ENCODE measurements around the gene FBXO34.

FBXO34 gene

GRCh38 chr14:55272387-55272786 lies 1.2 kb downstream of the FBXO34 start:
- no peak for DNase-seq

DNA sequence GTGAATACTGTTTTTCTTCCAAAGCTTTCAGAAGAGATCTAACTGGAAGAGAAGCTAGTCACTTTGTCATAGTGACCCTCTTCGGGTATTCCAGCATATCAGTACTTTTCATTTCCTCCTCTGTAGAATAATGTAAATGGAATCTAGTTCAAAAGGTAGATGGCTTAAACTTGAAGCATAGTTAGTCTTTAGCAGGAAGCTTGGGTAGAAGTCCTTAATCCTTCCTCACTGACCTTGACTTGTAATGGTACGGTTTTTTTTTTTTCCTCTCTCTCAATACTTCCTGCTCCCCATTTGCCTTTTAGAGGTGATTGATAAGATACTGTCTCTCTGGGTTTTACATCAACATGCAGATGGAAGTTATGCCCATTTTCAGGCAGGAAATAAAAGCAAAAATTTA lies 1.7 kb downstream of the FBXO34 start:
- no peak for DNase-seq

DNA sequence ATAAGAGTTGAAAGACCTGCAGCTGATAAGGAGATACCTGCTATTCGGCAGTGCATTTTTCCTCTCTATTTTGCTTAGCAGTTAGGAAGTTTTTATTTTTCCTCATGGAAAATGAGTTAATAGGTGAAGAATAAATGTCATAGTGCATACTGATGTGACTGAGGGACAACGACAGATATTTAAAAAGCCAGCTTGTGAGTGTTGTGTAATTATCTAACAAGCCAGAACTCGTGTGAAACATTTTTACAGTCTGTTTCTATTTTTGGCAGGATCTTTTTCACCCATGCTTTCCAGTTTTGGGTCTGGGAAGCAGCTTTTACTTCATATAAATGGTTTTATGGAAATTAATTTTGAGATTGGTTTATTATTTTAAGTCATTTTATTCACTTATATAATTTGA lies 2.9 kb downstream of the FBXO34 start:
- no peak for DNase-seq

- no peak for DNase-seq
These were observed 3.5 kb downstream of the FBXO34 start for GRCh38 chr14:55274751-55275150.

GRCh38 chr14:55276736-55277135 lies 5.5 kb downstream of the FBXO34 start:
- no peak for DNase-seq

GRCh38 chr14:55277972-55278740 lies 6.9 kb downstream of the FBXO34 start:
- no peak for DNase-seq

- DNase-seq: no peak
These were observed 8.2 kb downstream of the FBXO34 start for GRCh38 chr14:55279384-55279783.

DNA sequence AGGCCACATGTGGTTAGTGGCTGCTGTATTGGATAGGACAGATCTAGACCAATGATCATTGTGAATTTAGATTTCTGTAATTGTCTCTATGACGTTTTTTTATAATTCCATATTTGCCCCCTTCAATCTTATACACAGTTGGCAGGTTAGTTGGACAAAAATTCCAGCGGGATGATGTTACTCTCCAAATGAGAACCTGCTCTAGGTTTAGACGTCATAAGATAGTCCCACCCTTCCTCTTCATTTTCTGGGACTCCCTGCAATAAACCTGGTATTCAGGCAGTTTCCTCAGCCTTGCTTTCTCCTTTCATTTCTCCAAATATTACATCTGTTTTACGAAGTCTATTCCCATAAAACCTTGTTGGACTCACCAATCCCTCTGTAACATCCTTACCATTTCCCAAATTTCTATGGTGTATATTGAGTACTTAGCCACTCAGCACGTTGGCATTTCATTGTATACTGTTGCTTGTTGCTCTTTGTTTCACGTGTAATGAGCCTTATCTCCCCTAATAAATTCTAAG lies 10.2 kb downstream of the FBXO34 start:
- no peak for DNase-seq

DNA sequence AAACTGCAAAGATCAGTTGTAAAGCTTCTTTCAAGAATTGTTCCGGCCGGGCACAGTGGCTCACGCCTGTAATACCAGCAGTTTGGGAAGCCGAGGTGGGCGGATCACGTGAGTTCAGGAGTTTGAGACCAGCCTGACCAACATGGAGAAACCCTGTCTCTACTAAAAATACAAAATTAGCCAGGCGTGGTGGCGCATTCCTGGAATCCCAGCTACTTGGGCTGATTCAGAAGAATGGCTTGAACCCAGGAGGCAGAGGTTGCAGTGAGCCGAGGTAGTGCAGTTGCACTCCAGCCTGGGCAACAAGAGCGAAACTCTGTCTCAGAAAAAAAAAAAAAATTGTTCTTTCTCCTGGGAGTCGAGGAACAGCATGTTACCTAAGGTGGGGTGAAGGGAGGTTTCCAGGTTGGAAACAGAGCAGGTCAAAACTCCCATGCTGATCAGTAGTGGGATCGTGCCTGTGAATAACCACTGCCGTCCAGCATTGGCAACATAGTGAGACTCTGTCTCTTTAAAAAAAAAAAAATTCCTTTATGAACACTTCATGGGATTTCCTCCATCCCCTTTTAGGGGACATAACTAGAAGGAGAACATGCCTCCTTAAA lies 13.9 kb downstream of the FBXO34 start:
- no peak for DNase-seq

- DNase-seq: no peak
These were observed 17.2 kb downstream of the FBXO34 start for GRCh38 chr14:55288439-55288838.

DNA sequence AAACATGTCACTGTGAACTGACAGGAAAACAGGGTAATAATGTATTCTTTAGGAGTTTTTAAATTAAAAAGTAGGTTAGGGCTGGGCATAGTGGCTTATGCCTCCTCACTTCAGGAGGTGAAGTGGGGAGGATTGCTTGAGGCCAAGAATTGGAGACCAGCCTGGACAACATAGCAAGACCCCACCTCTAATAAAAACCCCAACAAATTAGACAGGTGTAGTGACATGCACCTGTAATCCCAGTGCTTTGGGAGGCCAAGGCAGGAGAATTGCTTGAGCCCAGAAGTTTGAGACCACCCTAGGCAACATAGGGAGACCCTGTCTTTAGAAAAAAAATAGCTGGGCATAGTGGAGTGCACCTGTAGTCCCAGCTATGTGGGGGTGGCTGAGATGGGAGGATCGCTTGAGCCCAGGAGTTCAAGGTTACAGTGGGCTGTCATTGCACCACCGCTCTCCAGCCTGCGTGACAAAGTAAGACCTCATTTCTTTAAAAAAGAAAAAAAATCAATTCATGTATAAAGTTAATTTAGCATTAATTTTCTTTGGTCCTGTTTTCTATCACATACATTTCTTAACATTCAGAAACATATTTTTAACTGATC lies 20.4 kb downstream of the FBXO34 start:
- no peak for DNase-seq

DNA sequence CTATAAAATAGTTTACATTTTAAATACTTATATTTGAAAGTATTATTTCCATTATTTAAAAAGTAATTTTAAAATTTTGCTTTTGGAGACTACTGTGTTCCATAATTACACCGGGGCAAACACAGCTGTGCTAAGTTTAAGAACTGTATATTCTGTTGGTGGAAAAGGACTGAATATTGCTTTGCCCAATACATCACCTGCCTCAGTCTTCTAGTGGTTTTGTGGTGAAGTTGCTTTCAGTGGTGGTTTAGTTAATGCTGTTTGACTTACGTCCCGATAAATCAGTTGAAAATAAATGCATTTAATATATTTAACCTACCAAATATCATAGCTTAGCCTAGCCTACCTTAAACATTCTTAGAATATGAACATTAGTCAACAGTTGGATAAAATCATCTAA lies 23.4 kb downstream of the FBXO34 start:
- DNase-seq: no peak

DNA sequence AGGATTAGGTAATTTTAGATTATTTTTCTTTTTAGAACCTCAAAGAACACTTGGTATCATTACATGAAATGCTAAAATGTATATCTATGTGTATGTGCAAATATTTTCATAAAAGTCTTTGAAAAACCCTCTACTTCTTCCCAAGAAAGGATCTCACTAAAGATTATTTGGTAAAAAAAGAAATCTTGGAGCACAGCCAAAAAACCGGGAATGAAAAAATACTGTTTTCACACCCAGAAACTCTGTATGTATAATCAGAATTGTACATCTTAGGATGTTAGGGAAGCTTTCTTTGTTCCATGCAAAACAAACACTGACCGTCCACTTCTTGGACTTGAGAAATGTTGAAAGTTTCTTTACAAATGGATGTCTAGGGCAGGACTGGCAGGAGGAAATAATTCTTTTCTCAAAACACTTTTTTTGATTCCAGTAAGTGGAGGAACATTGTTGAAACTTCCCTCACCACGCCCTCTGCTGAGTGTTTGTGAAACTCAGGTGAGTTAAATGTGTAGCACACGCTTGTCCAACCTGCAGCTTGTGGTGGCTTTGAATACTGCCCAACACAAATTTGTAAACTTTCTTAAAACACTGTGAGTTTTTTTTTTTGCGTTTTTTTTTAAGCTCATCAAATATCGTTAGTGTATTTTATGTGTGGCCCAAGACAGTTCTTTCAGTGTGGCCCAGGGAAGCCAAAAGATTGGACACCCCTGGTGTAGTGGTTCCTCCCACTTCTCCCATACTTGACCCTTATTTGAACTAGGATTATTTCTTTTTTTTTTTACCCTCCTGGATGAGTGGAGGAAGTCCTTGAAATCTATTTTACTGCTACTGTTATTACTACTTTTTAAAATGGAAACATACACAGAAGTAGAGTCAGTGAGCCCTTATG lies 26.6 kb downstream of the FBXO34 start:
- peak in 1 of 2 donors; percentile 45 for DNase-seq

DNA sequence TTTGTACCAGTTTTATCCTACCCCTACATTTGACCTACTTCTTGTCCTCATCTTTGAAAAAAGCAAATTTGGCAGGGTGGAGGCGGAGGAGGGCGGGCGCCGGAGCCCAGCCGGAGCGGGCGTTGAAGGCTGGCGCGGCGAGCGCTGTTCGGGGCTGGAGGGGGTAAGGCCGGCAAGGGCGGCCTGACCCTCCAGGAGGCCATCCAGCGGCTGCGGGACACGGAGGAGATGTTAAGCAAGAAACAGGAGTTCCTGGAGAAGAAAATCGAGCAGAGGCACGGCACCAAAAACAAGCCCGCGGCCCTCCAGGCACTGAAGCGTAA lies 27.2 kb downstream of the FBXO34 start:
- DNase-seq: no peak

DNA sequence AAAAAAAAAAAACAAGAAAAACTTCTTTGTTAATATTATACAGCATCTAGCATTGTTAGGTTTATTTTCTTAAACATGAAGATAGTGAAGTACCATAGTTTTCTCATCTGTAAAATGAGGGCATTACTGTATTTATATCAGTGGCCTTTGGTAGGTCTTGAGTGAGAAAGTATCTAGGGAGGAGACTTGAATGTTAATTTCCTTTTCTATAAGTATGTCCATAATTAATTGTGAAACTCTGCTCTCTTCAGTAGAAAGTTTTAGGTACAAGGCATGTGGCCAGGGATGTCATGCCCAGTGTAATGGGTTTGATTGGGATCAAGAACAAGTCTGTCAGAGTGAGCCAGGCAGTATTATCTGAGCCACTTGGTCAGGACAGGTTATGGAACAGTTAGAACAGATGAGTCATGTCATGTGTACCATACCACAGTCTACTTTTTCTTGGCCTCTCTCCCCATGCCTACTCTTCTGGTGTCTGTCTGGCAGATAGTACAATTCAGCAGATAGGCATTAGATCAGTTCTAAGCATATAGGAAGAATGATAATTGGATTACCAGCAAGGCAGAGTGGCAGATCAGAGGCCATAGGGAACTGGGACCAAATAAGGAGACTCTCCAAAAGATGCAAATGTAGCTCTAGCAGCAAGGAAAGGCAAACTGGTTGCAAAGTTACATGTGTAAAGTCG lies 30.4 kb downstream of the FBXO34 start:
- DNase-seq: no peak

GRCh38 chr14:55302367-55303124 lies 31.3 kb downstream of the FBXO34 start:
- no peak for DNase-seq

GRCh38 chr14:55303125-55303499 lies 31.9 kb downstream of the FBXO34 start:
- DNase-seq: no peak

GRCh38 chr14:55303691-55304145 lies 32.5 kb downstream of the FBXO34 start:
- peak in 1 of 2 donors; percentile 31 for DNase-seq

DNA sequence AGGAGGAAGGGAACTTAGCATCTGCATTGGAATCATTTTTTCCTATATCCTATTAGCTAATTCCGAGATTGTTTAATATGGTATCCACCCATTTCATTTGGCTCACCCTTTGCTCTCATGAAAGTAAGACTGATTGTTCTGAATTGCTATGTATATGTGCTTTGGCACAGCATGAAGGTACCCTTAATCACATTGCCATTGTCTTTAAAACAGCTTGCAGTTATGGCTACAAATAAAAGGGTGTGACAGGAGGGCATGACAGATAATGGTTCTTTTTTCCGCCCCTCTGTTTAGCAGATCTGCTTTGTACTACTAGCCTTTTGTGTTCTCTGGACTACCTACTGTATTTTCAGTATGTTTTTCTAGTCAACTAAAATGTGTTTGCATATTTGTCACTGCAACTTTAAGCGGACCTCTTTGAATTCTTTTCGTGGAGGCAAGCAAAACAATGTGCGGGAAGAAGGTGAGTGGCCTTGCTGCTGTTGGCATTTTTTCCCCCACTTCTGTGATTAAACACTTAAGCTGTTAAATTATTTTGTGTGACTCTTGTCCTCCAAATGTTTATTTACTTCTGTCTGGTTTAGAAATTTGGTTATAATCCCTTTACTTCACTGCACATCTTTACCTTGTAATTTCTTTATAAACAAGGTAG lies 35.8 kb downstream of the FBXO34 start:
- no peak for DNase-seq

DNA sequence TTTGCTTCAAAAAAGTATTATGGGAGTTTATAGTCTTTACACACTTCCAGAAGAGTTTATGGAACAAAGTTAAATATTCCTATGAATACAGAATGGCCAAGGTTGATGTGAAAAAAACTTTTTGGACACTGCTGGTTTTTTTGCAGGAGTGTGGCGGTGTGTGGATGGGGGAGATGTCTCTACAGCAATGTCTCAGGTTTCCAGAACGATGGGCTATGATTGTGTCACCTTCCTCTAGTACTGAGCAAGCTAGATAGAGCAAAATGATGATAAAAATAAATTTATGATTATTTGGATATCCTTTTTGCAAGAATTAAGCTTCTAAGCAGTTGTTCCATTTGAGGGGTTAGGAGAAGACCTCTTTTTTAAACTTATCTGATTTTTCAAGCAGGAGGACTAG lies 37.9 kb downstream of the FBXO34 start:
- DNase-seq: no peak

GRCh38 chr14:55309761-55310365 lies 38.6 kb downstream of the FBXO34 start:
- no peak for DNase-seq
